Loucy (cell line): ENCODE measurements around the gene NBEAL2.

Experiments
- H2AFZ ChIP-seq: fragments of 200-600 bp; sonication (generic); 2 replicates; pipeline ENCODE4 v1.6.0; 2016; ENCODE audit warnings: antibody characterized with exemption, mild to moderate bottlenecking, low read length, moderate library complexity
- H3F3A ChIP-seq: fragments of 200-600 bp; 2 replicates; pipeline ENCODE4 v1.6.0; 2016; ENCODE audit warnings: antibody characterized with exemption, low read depth, mild to moderate bottlenecking
- H3K27me3 ChIP-seq: fragments of 200-600 bp; sonication (generic); 2 replicates; pipeline ENCODE4 v1.6.1; 2014; ENCODE audit warnings: low read length, mild to moderate bottlenecking; ENCODE audit not compliant: insufficient read depth, poor library complexity, severe bottlenecking
- H3K36me3 ChIP-seq: fragments of 200-600 bp; sonication (generic); 2 replicates; pipeline ENCODE4 v1.6.1; 2016; ENCODE audit warnings: low read length; ENCODE audit not compliant: insufficient read depth
- H3K4me1 ChIP-seq: fragments of 200-600 bp; sonication (generic); 2 replicates; pipeline ENCODE4 v1.5.1; 2014; ENCODE audit warnings: low read length, mild to moderate bottlenecking; ENCODE audit not compliant: insufficient read depth, poor library complexity, severe bottlenecking
- H3K4me2 ChIP-seq: fragments of 200-600 bp; sonication (generic); 2 replicates; pipeline ENCODE4 v1.6.0; 2014; ENCODE audit warnings: antibody characterized with exemption, low read length, low read depth, mild to moderate bottlenecking; ENCODE audit not compliant: poor library complexity, severe bottlenecking
- H3K4me3 ChIP-seq: fragments of 200-600 bp; sonication (generic); 2 replicates; pipeline ENCODE4 v1.5.1; 2014; ENCODE audit warnings: low read length, mild to moderate bottlenecking, mixed read lengths; ENCODE audit not compliant: poor library complexity, severe bottlenecking
- H3K79me2 ChIP-seq: fragments of 200-600 bp; sonication (generic); 2 replicates; pipeline ENCODE4 v1.6.1; 2014; ENCODE audit warnings: low read length; ENCODE audit not compliant: insufficient read depth
- H3K9ac ChIP-seq: fragments of 200-600 bp; sonication (generic); 2 replicates; pipeline ENCODE4 v1.6.0; 2014; ENCODE audit warnings: mild to moderate bottlenecking, low read depth, low read length, moderate library complexity; ENCODE audit not compliant: poor library complexity, severe bottlenecking
- H3K9me2 ChIP-seq: fragments of 200-600 bp; sonication (generic); replicated peaks from 2 replicates; pipeline ENCODE4 v1.6.1; 2016; ENCODE audit warnings: low read depth, low read length, mixed read lengths
- H3K9me3 ChIP-seq: fragments of 200-600 bp; sonication (generic); 2 replicates; pipeline ENCODE4 v1.6.1; 2014; ENCODE audit warnings: mild to moderate bottlenecking, antibody characterized with exemption, low read length, low read depth; ENCODE audit not compliant: insufficient read depth
- H4K20me1 ChIP-seq: fragments of 200-600 bp; sonication (generic); 2 replicates; pipeline ENCODE4 v1.6.0; 2014; ENCODE audit warnings: antibody characterized with exemption, low read length, mild to moderate bottlenecking; ENCODE audit not compliant: insufficient read depth, poor library complexity, severe bottlenecking
- CTCF ChIP-seq: fragments of 200-600 bp; sonication (generic); conservative IDR thresholded peaks from 2 replicates; pipeline ENCODE4 v1.5.1; 2014; ENCODE audit warnings: mild to moderate bottlenecking, antibody characterized with exemption, low read length
- EZH2phosphoT487 ChIP-seq: fragments of 200-600 bp; IDR thresholded peaks from 2 replicates; pipeline ENCODE4 v1.6.1; 2018; ENCODE audit warnings: antibody characterized with exemption, mild to moderate bottlenecking, moderate library complexity, borderline replicate concordance

The NBEAL2 gene

DNA sequence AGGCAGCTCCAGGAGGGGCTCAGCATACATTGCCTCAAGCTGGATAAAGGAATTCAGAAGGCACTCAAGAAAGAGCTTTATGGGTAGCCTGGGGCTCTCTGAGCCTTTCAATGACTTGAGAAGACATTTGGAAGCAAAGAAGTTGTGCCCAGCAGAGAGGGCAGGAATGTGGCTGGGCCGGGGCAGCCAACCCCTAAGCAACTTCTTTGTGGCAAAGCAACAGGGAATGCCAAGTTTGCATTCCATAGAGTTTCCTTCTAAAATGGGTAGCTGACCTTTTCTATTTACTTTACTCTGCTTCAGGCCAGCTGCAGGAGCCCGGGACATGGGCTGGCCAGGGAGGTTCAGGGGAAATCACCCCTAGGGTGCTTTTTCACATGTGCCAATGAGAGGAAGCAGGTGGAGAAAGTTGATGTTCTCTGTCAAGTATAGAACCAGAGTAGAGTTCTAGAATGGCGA lies 48.5 kb upstream of the NBEAL2 start:
- Histone ChIP-seq H3K36me3 (peaks cover 31% of the 10 kb centered on the region), H3K27me3 (no peaks in the 10 kb centered on the region), H3K9me3 (no peaks in the 10 kb centered on the region; the same call in 1 of the 2 replicates), H3F3A (peaks cover 28% of the 10 kb centered on the region), H3K4me3 (no peak overlapping the region), H3K79me2 (peaks cover 78% of the 10 kb centered on the region), H3K9me2 (no peaks in the 10 kb centered on the region), H3K4me2 (peak overlapping the region; percentile 79), H2AFZ (no peak overlapping the region), H4K20me1 (peaks cover 3% of the 10 kb centered on the region), H3K4me1 (peaks cover 84% of the 10 kb centered on the region), H3K9ac (peak overlapping the region; percentile 73)
- TF ChIP-seq EZH2phosphoT487 (no peak), CTCF (no peak)

DNA sequence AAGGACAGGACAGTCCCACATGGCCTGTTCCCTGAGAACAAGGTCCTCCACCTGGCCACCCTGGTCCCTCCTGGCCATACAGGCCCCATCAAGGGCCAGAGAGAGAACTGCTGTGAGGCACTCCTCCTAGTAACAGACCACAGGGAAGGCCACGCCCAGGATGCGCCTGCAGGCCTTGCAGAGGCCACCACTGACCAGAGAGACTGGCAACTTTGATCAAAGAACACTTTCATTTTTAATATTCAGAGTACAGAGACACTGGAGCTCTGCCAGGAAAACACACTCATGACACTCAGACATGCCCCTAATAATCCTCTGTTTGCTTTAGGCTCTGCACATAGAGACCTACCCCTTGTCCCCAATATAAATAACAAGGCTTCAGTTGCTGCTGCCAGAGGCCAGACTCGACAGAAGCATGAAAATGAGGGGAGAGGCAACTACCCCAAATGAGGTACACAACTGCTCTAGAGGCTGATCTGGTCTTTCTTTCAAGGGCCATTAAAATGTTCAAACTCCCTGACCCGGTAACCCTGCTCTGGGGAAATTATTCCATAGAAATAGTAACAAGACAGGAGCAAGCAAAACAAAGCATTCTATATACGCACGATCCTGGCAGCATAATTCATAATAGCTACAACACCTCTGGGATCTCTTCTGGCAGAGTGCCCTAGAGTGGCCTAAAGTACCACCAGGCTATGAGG lies 47.7 kb upstream of the NBEAL2 start:
- Histone ChIP-seq H3K4me3 (peak overlapping the region; percentile 60), H3K9me3 (no peaks in the 10 kb centered on the region; the same call in 1 of the 2 replicates), H3K9me2 (no peaks in the 10 kb centered on the region), H3K79me2 (peaks cover 83% of the 10 kb centered on the region), H4K20me1 (peaks cover 3% of the 10 kb centered on the region), H3F3A (peaks cover 20% of the 10 kb centered on the region), H2AFZ (no peak overlapping the region), H3K9ac (peak overlapping the region; percentile 73), H3K36me3 (peaks cover 38% of the 10 kb centered on the region), H3K4me1 (peaks cover 76% of the 10 kb centered on the region), H3K4me2 (peak overlapping the region; percentile 79), H3K27me3 (no peaks in the 10 kb centered on the region)
- TF ChIP-seq CTCF (no peak), EZH2phosphoT487 (no peak)

DNA sequence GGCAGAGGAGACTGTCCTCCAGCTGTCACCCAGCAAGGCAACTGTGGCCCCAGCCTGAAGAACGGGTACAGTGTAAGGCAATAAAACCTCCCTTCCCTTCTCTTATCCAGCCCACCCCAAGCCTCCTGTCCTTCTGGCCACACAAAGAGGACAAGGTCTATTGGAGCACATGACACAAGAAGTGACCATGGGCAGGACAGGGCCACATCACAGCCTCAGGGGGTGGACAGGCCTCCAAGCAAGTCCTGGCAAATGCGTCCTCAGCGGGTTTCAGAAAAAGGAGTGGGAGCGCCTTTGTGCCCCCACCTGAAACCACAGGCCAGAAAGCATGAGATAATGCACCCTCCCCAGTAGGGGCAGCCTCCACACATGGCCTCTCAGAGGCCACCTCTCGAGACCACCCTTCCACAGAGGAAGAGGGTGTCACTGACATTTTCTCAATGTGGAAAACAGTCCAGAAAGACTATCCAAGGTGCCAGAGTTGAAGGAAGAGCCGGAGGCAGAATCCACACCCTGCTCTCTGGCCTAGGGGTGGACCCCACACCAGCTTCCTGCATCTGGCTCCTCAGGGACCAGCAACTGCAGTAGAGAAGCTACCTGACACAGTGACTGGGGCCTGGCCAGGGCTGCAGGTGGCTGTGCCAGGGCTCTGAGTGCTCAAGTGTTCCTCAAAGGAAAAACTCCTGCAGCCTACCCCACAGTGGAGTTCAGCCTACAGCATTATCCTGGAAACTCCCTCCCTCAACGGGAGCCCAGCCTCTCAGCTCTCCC lies 46.8 kb upstream of the NBEAL2 start:
- Histone ChIP-seq H3K9me2 (no peaks in the 10 kb centered on the region), H2AFZ (no peak overlapping the region), H4K20me1 (peaks cover 3% of the 10 kb centered on the region), H3K79me2 (peaks cover 86% of the 10 kb centered on the region), H3K27me3 (no peaks in the 10 kb centered on the region), H3K9me3 (no peaks in the 10 kb centered on the region; the same call in 1 of the 2 replicates), H3K36me3 (peaks cover 45% of the 10 kb centered on the region), H3K4me1 (peaks cover 68% of the 10 kb centered on the region), H3K4me3 (peak overlapping the region; percentile 60), H3K4me2 (peak overlapping the region; percentile 79), H3F3A (peaks cover 19% of the 10 kb centered on the region), H3K9ac (peak overlapping the region; percentile 73)
- TF ChIP-seq CTCF (peak; percentile 45), EZH2phosphoT487 (no peak)
